ENCODE measurements around the gene OR2F2.

- TF ChIP-seq CTCF (conservative IDR thresholded peaks at IDR 0.05; ENCODE audit: low read length) (no peak), EZH2phosphoT487 (IDR thresholded peaks at IDR 0.05; ENCODE audit: borderline replicate concordance) (no peak)
Measured at GRCh38 chr7:143909863-143910262, 25.2 kb upstream of the OR2F2 start.
